PC-9 (cell line): ENCODE measurements around the gene COA3. TPM values are rescaled to one million over a fixed set of nuclear protein-coding genes. Genes with fewer than 3 reads are reported as not detected.

Source experiments
- BruUV-seq: library from RNA; stranded (reverse); fragments of 400-500 nt; replicated peaks from 2 replicates; lab custom pipeline; 2021; lab: Mats Ljungman, UMichigan
- CTCF ChIA-PET: fragments of 300-600 bp; sonication (Branson Sonifier 250); formaldehyde crosslinking; loops from one replicate; lab custom pipeline; 2022; ENCODE audit warnings: antibody characterized with exemption; lab: Charles Lee
- POLR2A ChIA-PET: fragments of 300-600 bp; sonication (Branson Sonifier 250); formaldehyde crosslinking; loops from one replicate; lab custom pipeline; 2022; ENCODE audit warnings: antibody characterized with exemption; ENCODE audit not compliant: unreplicated experiment; lab: Charles Lee
- DNase-seq, 2 experiments: peaks; one replicate each; pipeline versions ENCODE4 v3.0.0 to v3.0.0-alpha.2; 2015 to 2022; ENCODE audit warnings: mixed read lengths in 1 of 2
- H2AFZ ChIP-seq: fragments of 200-600 bp; sonication (generic); 2 replicates; pipeline ENCODE4 v1.8.1; 2017; ENCODE audit warnings: antibody characterized with exemption
- H3F3A ChIP-seq: fragments of 200-600 bp; sonication (generic); 2 replicates; pipeline ENCODE4 v1.8.1; 2017; ENCODE audit warnings: antibody characterized with exemption, mild to moderate bottlenecking, low read depth; ENCODE audit not compliant: insufficient read depth
- H3K27ac ChIP-seq: fragments of 200-600 bp; sonication (generic); 2 replicates; pipeline ENCODE4 v1.6.1; 2016; ENCODE audit warnings: mixed run types
- H3K27me3 ChIP-seq: fragments of 200-600 bp; sonication (generic); 2 replicates; pipeline ENCODE4 v1.6.1; 2016; ENCODE audit warnings: low read depth, mixed run types; ENCODE audit not compliant: insufficient read depth
- H3K36me3 ChIP-seq: fragments of 200-600 bp; sonication (generic); 2 replicates; pipeline ENCODE4 v1.6.1; 2016; ENCODE audit warnings: low read depth, mixed run types
- H3K4me1 ChIP-seq: fragments of 200-600 bp; sonication (generic); replicated peaks from 2 replicates; pipeline ENCODE4 v1.6.1; 2016; ENCODE audit warnings: mixed run types; ENCODE audit not compliant: insufficient read depth
- H3K4me2 ChIP-seq: fragments of 200-600 bp; sonication (generic); 2 replicates; pipeline ENCODE4 v1.6.1; 2017; ENCODE audit warnings: mixed run types
- H3K4me3 ChIP-seq: fragments of 200-600 bp; sonication (generic); 2 replicates; pipeline ENCODE4 v1.6.1; 2016; ENCODE audit warnings: mixed run types
- H3K79me2 ChIP-seq: fragments of 200-600 bp; sonication (generic); 2 replicates; pipeline ENCODE4 v1.6.1; 2017; ENCODE audit warnings: low read depth, mixed run types
- H3K9me2 ChIP-seq: fragments of 200-600 bp; sonication (generic); 2 replicates; pipeline ENCODE4 v1.8.1; 2017; ENCODE audit warnings: mild to moderate bottlenecking; ENCODE audit not compliant: insufficient read depth
- H3K9me3 ChIP-seq: fragments of 200-600 bp; sonication (generic); 2 replicates; pipeline ENCODE4 v1.8.1; 2016; ENCODE audit warnings: low read depth; ENCODE audit not compliant: insufficient read depth
- H4K20me1 ChIP-seq: fragments of 200-600 bp; sonication (generic); 2 replicates; pipeline ENCODE4 v1.8.1; 2017; ENCODE audit not compliant: insufficient read depth
- EZH2 ChIP-seq: fragments of 200-600 bp; sonication (generic); IDR thresholded peaks from 2 replicates; pipeline ENCODE4 v1.8.0; 2017; ENCODE audit warnings: antibody characterized with exemption, low read depth
- intact Hi-C: fragments of 100-400 bp; cut with micrococcal nuclease; formaldehyde crosslinking; loops from one replicate; pipeline ENCODE4 v1.10.0; 2022; ENCODE audit not compliant: unreplicated experiment
- total RNA-seq: library from RNA; stranded (reverse); gene quantifications from 2 replicates; pipeline ENCODE4 v1.2.3, GENCODE V29; 2021
- TF ChIP-seq, protein P1 (sequence below): fragments of 200-600 bp; sonication (generic); conservative IDR thresholded peaks from 2 replicates; pipeline ENCODE4 v1.6.1; 2017; ENCODE audit warnings: mixed run types, antibody characterized with exemption, mild to moderate bottlenecking, moderate library complexity

The COA3 gene
- total RNA-seq, 1 experiment from 2014 or later = 49.9 TPM

DNA sequence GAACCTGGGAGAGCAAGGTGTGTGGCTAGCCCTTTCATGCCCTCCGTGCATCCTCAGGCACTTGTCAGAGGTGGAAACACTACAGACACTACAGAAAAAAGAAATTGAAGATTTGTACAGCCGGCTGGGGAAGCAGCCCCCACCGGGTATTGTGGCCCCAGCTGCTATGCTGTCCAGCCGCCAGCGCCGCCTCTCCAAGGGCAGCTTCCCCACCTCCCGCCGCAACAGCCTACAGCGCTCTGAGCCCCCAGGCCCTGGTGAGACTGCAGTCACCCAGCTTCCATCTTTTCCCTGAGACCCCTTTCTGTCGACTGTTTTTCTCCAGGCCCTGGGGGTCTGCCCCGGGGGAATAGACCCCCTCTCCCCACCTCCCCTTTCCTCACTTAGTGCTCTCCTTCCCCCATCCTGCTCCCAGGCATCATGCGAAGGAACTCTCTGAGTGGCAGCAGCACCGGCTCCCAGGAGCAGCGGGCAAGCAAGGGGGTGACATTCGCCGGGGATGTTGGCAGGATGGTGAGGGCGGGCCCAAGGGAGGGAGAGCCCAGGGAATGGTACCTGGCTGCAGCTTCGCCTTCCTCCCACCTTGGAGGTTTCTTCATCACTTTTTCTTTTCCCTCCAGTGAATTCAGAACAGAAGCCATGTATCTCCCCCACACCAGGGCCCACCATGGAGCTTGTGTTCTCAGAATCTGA is 2.3 kb downstream of the COA3 start:
- H3K79me2 ChIP-seq = peaks cover 22% of the 10 kb centered on the region
- no peak for TF ChIP-seq EZH2
- TF ChIP-seq, protein P1, sequence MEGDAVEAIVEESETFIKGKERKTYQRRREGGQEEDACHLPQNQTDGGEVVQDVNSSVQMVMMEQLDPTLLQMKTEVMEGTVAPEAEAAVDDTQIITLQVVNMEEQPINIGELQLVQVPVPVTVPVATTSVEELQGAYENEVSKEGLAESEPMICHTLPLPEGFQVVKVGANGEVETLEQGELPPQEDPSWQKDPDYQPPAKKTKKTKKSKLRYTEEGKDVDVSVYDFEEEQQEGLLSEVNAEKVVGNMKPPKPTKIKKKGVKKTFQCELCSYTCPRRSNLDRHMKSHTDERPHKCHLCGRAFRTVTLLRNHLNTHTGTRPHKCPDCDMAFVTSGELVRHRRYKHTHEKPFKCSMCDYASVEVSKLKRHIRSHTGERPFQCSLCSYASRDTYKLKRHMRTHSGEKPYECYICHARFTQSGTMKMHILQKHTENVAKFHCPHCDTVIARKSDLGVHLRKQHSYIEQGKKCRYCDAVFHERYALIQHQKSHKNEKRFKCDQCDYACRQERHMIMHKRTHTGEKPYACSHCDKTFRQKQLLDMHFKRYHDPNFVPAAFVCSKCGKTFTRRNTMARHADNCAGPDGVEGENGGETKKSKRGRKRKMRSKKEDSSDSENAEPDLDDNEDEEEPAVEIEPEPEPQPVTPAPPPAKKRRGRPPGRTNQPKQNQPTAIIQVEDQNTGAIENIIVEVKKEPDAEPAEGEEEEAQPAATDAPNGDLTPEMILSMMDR = no peak
- intact Hi-C loops = no loop called here
- H3K4me1 ChIP-seq = peaks cover 12% of the 10 kb centered on the region
- no peak overlapping the region for H3K4me2 ChIP-seq
- H3F3A ChIP-seq = peaks cover 10% of the 10 kb centered on the region
- H3K27me3 ChIP-seq = no peaks in the 10 kb centered on the region
- no peak overlapping the region for H2AFZ ChIP-seq
- no peaks in the 10 kb centered on the region for H4K20me1 ChIP-seq
- H3K9me2 ChIP-seq = no peaks in the 10 kb centered on the region
- no peak overlapping the region for H3K27ac ChIP-seq
- DNase-seq = no peak
- H3K9me3 ChIP-seq = no peaks in the 10 kb centered on the region
- no TSS peak for BruUV-seq
- POLR2A ChIA-PET = interaction anchor here (0.6 kb wide), 1 partner anchor 22 kb away, joined by 4 read pairs; no protein-coding TSS in a partner anchor
- H3K4me3 ChIP-seq = no peak overlapping the region
- CTCF ChIA-PET = no interaction called here
- H3K36me3 ChIP-seq = peaks cover 6% of the 10 kb centered on the region; the same call in 1 of the 2 replicates

DNA sequence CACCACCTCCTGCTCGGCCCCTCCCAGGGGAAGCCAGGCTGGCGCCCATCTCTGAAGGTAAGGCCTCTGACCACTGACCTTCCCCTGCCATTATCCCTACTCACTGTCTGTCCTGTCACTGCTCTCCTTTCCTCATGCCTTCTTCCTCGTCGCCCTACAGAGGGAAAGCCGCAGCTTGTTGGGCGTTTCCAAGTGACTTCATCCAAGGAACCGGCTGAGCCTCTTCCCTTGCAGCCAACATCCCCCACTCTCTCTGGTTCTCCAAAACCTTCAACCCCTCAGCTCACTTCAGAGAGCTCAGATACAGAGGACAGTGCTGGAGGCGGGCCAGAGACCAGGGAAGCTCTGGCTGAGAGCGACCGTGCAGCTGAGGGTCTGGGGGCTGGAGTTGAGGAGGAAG is 3.0 kb downstream of the COA3 start:
- H4K20me1 ChIP-seq = no peaks in the 10 kb centered on the region
- H2AFZ ChIP-seq = no peak overlapping the region
- ChIA-PET CTCF (interaction anchor here (0.5 kb wide), 1 partner anchor 18 kb away, joined by 3 read pairs; no protein-coding TSS in a partner anchor), POLR2A (interaction anchor here (0.6 kb wide), 1 partner anchor 23 kb away, joined by 4 read pairs; no protein-coding TSS in a partner anchor)
- H3F3A ChIP-seq = peaks cover 15% of the 10 kb centered on the region
- no peak overlapping the region for H3K27ac ChIP-seq
- TF ChIP-seq EZH2 = no peak
- H3K4me3 ChIP-seq = no peak overlapping the region
- no peaks in the 10 kb centered on the region for H3K9me3 ChIP-seq
- H3K4me1 ChIP-seq = peaks cover 12% of the 10 kb centered on the region
- H3K36me3 ChIP-seq = peaks cover 6% of the 10 kb centered on the region; the same call in 1 of the 2 replicates
- intact Hi-C loops = no loop called here
- H3K4me2 ChIP-seq = no peak overlapping the region
- no TSS peak for BruUV-seq
- peaks cover 22% of the 10 kb centered on the region for H3K79me2 ChIP-seq
- H3K9me2 ChIP-seq = no peaks in the 10 kb centered on the region
- H3K27me3 ChIP-seq = no peaks in the 10 kb centered on the region
- no peak for DNase-seq

DNA sequence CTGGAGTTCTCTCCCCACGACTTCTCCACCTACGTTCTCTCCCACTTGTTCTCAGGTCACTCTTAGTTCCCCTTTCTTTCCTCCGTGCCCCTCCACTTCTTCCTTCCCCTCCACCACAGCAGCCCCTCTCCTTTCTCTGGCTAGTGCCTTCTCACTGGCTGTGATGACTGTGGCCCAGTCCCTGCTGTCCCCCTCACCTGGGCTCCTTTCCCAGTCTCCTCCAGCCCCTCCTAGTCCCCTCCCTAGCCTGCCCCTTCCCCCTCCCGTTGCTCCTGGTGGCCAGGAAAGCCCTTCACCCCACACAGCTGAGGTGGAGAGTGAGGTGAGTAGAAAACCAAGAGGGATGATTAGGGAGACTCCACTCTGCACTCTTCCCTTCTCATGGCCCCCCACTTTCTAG is 3.4 kb downstream of the COA3 start:
- Histone ChIP-seq H3K27ac (no peak overlapping the region), H3K4me2 (no peak overlapping the region), H3K4me3 (no peak overlapping the region), H3K79me2 (peaks cover 22% of the 10 kb centered on the region), H3K9me2 (no peaks in the 10 kb centered on the region), H3K4me1 (peaks cover 12% of the 10 kb centered on the region), H3K36me3 (peaks cover 6% of the 10 kb centered on the region; the same call in 1 of the 2 replicates), H2AFZ (no peak overlapping the region), H3K9me3 (no peaks in the 10 kb centered on the region), H4K20me1 (no peaks in the 10 kb centered on the region), H3K27me3 (no peaks in the 10 kb centered on the region), H3F3A (peaks cover 15% of the 10 kb centered on the region)
- DNase-seq = no peak
- CTCF ChIA-PET = interaction anchor here (0.5 kb wide), 1 partner anchor 18 kb away, joined by 3 read pairs; no protein-coding TSS in a partner anchor
- POLR2A ChIA-PET = no interaction called here
- TF ChIP-seq, protein P1 = no peak
- no peak for TF ChIP-seq EZH2
- BruUV-seq = no TSS peak
- intact Hi-C loops = no loop called here
